ENCODE results near the gene NACC2.

Gene NACC2

DNA sequence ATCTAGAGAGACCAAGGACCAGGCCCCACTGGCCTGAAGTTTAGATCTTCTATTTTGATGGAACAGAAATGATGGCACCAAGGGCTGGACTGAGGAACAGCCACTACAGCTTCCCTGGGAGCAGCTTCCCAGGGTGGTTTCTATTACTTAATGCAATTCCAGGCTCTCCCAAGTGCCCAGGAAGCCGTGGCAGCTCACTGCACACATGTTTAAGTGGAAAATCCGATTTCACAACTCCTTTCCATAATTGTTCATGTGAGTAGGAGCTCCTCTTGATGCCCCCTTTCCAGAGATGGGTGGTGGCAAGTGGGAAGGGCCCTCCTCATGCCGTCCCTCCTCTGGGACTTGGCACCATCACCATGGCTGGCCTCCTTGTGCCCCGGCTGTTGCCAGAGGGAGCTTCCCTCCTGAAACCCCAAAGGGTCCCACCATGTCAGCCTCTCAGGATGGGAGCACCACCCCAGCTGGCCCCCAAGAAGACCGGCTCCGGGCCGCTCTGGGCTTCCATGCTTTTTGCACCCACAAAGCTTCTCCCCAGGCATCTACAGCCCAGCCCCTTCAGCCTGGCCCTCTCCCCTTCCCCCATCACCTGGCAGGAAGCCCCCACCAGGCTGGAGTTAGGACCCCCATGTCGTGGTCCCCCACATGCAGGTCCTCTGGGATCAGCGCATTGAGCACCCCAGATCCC, 124.8 kb downstream of the NACC2 start:
- peaks cover 76% of the 10 kb centered on the region for H3K27me3 ChIP-seq (replicated peaks; ENCODE audit: insufficient read depth, low read length)
- H3K27ac ChIP-seq (ENCODE audit: low read length), result no peak overlapping the region
- no peaks in the 10 kb centered on the region for H3K9me3 ChIP-seq (replicated peaks; ENCODE audit: insufficient read depth, low read length)
- no peaks in the 10 kb centered on the region for H3F3A ChIP-seq (ENCODE audit: insufficient read depth, low read length)
- no peaks in the 10 kb centered on the region for H3K4me1 ChIP-seq (ENCODE audit: low read length)
- H2AFZ ChIP-seq (ENCODE audit: low read length), result no peak overlapping the region
- no peak overlapping the region for H3K4me2 ChIP-seq (ENCODE audit: low read depth, low read length)
- H3K4me3 ChIP-seq (ENCODE audit: low read length), result no peak overlapping the region
- TF ChIP-seq EZH2phosphoT487 (IDR thresholded peaks at IDR 0.05; ENCODE audit: low read length) (no peak), EZH2 (optimal IDR thresholded peaks at IDR 0.05; ENCODE audit: low read depth, low read length) (no peak)
- TF ChIP-seq, protein P1, sequence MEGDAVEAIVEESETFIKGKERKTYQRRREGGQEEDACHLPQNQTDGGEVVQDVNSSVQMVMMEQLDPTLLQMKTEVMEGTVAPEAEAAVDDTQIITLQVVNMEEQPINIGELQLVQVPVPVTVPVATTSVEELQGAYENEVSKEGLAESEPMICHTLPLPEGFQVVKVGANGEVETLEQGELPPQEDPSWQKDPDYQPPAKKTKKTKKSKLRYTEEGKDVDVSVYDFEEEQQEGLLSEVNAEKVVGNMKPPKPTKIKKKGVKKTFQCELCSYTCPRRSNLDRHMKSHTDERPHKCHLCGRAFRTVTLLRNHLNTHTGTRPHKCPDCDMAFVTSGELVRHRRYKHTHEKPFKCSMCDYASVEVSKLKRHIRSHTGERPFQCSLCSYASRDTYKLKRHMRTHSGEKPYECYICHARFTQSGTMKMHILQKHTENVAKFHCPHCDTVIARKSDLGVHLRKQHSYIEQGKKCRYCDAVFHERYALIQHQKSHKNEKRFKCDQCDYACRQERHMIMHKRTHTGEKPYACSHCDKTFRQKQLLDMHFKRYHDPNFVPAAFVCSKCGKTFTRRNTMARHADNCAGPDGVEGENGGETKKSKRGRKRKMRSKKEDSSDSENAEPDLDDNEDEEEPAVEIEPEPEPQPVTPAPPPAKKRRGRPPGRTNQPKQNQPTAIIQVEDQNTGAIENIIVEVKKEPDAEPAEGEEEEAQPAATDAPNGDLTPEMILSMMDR (IDR thresholded peaks at IDR 0.05; ENCODE audit: low read length), result no peak
- H3K79me2 ChIP-seq (ENCODE audit: low read length), result no peaks in the 10 kb centered on the region
- no peak overlapping the region for H3K9ac ChIP-seq (ENCODE audit: low read length)
- DNase-seq, result no peak
- no peaks in the 10 kb centered on the region for H3K9me2 ChIP-seq (replicated peaks; ENCODE audit: insufficient read depth, low read length)
- H3K36me3 ChIP-seq (replicated peaks; ENCODE audit: insufficient read depth, low read length), result no peaks in the 10 kb centered on the region
- no peaks in the 10 kb centered on the region for H4K20me1 ChIP-seq (ENCODE audit: insufficient read depth, low read length)

DNA sequence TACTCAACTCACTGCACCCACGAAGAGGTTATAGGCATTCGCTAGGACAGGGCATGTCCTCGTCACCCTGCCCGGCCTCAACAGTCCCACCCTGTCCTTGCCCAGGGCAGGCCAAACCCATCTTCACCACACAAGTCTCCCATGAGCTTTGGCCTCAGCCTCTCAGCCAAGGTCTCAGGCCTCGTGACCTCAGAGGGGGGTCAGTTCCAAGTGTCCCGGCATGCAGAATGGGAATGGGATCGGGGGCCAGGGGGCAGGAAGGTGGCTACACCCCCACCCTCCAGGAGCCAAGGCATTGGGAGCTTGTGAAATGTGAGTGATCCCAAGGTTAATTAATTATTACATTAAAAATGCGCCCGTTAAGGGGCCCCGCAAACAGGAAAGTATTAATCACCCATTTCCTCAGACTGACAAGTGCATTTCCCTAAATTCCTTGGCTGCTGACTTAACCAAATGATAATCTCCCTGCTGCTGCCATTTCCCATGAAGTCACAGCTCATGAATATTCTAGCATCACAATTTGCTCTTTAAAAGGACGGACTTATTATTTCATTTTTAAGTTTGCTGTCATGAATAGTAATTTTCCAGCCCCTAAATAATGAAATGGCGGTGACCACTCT, 125.9 kb downstream of the NACC2 start:
- H4K20me1 ChIP-seq (ENCODE audit: insufficient read depth, low read length), result no peaks in the 10 kb centered on the region
- TF ChIP-seq EZH2 (optimal IDR thresholded peaks at IDR 0.05; ENCODE audit: low read depth, low read length), result no peak
- TF ChIP-seq, protein P1 (IDR thresholded peaks at IDR 0.05; ENCODE audit: low read length), result no peak
- no peak for TF ChIP-seq EZH2phosphoT487 (IDR thresholded peaks at IDR 0.05; ENCODE audit: low read length)

DNA sequence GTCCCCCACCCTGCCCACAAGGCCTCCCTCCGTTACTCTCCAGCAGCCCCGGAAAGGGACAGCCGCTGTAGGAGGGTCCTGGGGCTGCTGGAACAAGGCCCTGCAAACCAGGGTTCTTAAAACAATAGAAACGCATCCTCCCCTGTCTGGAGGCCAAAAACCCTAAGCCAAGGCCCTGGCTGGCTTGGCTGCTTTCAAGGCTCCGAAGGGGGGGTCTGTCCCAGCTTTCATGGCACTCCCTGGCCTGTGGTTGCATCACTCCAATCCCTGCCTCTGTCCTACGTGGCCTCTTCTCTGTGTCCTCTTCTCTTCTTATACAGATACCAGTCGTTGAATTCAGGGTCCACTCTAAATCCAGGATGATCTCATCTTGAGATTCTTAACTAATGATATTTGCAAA, 126.5 kb downstream of the NACC2 start:
- no peaks in the 10 kb centered on the region for H3K36me3 ChIP-seq (replicated peaks; ENCODE audit: insufficient read depth, low read length)
- no peaks in the 10 kb centered on the region for H3K4me1 ChIP-seq (ENCODE audit: low read length)
- no peaks in the 10 kb centered on the region for H4K20me1 ChIP-seq (ENCODE audit: insufficient read depth, low read length)
- H3K4me2 ChIP-seq (ENCODE audit: low read depth, low read length), result no peak overlapping the region
- peaks cover 76% of the 10 kb centered on the region for H3K27me3 ChIP-seq (replicated peaks; ENCODE audit: insufficient read depth, low read length)
- no peaks in the 10 kb centered on the region for H3K9me2 ChIP-seq (replicated peaks; ENCODE audit: insufficient read depth, low read length)
- no peak overlapping the region for H3K9ac ChIP-seq (ENCODE audit: low read length)
- DNase-seq, result no peak
- H2AFZ ChIP-seq (ENCODE audit: low read length), result no peak overlapping the region
- H3K4me3 ChIP-seq (ENCODE audit: low read length), result no peak overlapping the region
- no peaks in the 10 kb centered on the region for H3K79me2 ChIP-seq (ENCODE audit: low read length)
- TF ChIP-seq EZH2 (optimal IDR thresholded peaks at IDR 0.05; ENCODE audit: low read depth, low read length), result no peak
- TF ChIP-seq, protein P1 (IDR thresholded peaks at IDR 0.05; ENCODE audit: low read length), result no peak
- no peak for TF ChIP-seq EZH2phosphoT487 (IDR thresholded peaks at IDR 0.05; ENCODE audit: low read length)
- no peaks in the 10 kb centered on the region for H3K9me3 ChIP-seq (replicated peaks; ENCODE audit: insufficient read depth, low read length)
- no peak overlapping the region for H3K27ac ChIP-seq (ENCODE audit: low read length)
- no peaks in the 10 kb centered on the region for H3F3A ChIP-seq (ENCODE audit: insufficient read depth, low read length)

More for the DNA sequence above, 125.9 kb downstream of the NACC2 start:
- no peaks in the 10 kb centered on the region for H3K79me2 ChIP-seq (ENCODE audit: low read length)
- H3K9ac ChIP-seq (ENCODE audit: low read length), result no peak overlapping the region
- H3K27me3 ChIP-seq (replicated peaks; ENCODE audit: insufficient read depth, low read length), result peaks cover 76% of the 10 kb centered on the region
- no peak for DNase-seq
- H3K36me3 ChIP-seq (replicated peaks; ENCODE audit: insufficient read depth, low read length), result no peaks in the 10 kb centered on the region
- H3K9me2 ChIP-seq (replicated peaks; ENCODE audit: insufficient read depth, low read length), result no peaks in the 10 kb centered on the region
- H3K4me1 ChIP-seq (ENCODE audit: low read length), result no peaks in the 10 kb centered on the region
- H3K4me2 ChIP-seq (ENCODE audit: low read depth, low read length), result no peak overlapping the region
- no peak overlapping the region for H3K4me3 ChIP-seq (ENCODE audit: low read length)
- no peak overlapping the region for H2AFZ ChIP-seq (ENCODE audit: low read length)
- H3F3A ChIP-seq (ENCODE audit: insufficient read depth, low read length), result no peaks in the 10 kb centered on the region
- H3K27ac ChIP-seq (ENCODE audit: low read length), result no peak overlapping the region
- no peaks in the 10 kb centered on the region for H3K9me3 ChIP-seq (replicated peaks; ENCODE audit: insufficient read depth, low read length)

Data from MM.1S (cell line).